WI38 (cell line): ENCODE measurements around the gene PIP5KL1.

Experiments
- H3K4me3 ChIP-seq: 2 replicates; pipeline ENCODE4 v1.5.1; 2011; ENCODE audit warnings: low read depth, mild to moderate bottlenecking, control low read depth, low read length
- CTCF ChIP-seq: IDR thresholded peaks from 2 replicates; pipeline ENCODE4 v1.5.1; 2012; ENCODE audit warnings: low read depth, mild to moderate bottlenecking, control low read depth, low read length

Gene PIP5KL1

GRCh38 chr9:127878652-127879390 is 51.8 kb downstream of the PIP5KL1 start:
- TF ChIP-seq CTCF = no peak
- no peak overlapping the region for H3K4me3 ChIP-seq

- TF ChIP-seq CTCF = no peak
- peak overlapping the region; percentile 67 for H3K4me3 ChIP-seq
Observed at GRCh38 chr9:127878001-127878651, 52.5 kb downstream of the PIP5KL1 start.

- no peak for TF ChIP-seq CTCF
- H3K4me3 ChIP-seq = peak within 1 kb of the TSS; percentile 67
Observed at GRCh38 chr9:127877566-127877998, 53.0 kb downstream of the PIP5KL1 start, which contains the start of gene AK1. Gene AK1, minus strand, starts transcription at chr9:127877675. Its CDS starts 3,058 bp downstream, at chr9:127874617.

GRCh38 chr9:127876764-127877562 is 53.6 kb downstream of the PIP5KL1 start:
- peak overlapping the region; percentile 67 for H3K4me3 ChIP-seq
- TF ChIP-seq CTCF = no peak

- H3K4me3 ChIP-seq = peak overlapping the region; percentile 17; the same call in 1 of the 2 replicates
- TF ChIP-seq CTCF = no peak
Observed at GRCh38 chr9:127876026-127876763, 54.4 kb downstream of the PIP5KL1 start.

GRCh38 chr9:127875306-127875966 is 55.1 kb downstream of the PIP5KL1 start:
- 0 out of 2 replicates have a peak overlapping the region, but pooled peaks have one; percentile 17 for H3K4me3 ChIP-seq
- TF ChIP-seq CTCF = no peak
